HG03460 (cell line): ENCODE data around the gene MORC2.

Source experiments
- ATAC-seq: cut with Tn5 transposase; IDR thresholded peaks from one replicate; pipeline ENCODE4 v1.9.1; 2021; ENCODE audit not compliant: unreplicated experiment

The MORC2 gene

DNA sequence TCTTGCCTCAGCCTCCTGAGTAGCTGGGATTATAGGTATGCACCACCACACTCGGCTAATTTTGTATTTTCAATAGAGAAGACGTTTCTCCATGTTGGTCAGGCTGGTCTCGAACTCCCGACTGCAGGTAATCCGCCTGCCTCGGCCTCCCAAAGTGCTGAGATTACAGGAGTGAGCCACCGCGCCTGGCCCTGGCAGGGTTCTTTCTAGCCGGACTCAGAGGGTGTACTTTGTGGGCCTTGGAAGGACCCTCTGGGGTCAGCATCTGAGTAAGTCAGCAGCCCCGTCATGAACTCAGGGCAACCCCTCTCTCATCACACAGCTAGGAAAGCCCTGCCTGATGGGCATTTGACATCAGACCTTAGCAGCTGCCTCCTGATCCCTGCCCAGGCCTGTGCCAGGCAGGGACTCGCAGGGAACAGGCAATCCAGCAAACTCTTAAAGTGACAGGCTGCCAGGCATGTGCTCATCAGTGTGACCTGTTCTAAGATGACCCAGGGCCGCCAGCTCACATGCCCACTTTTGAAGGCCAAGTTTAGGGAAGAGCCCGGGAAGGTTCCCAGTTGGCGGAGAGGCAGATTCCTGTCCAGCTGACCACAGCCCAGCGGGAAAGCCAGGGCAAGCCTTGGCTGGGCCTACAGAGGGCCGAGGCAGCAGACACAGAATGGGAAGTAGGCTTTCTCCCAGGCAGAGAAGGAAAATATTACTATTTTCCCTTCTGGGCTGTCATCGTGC is 92.9 kb downstream of the MORC2 start:
- ATAC-seq, result no peak
